ENCODE measurements around the gene TMSB10. TPM values are rescaled to one million over a fixed set of nuclear protein-coding genes. Genes with fewer than 3 reads are reported as not detected.

The TMSB10 gene
- total RNA-seq, 1 experiment from 2014 or later, result 5,246 TPM

- peaks cover 10% of the 10 kb centered on the region for H4K20me1 ChIP-seq (ENCODE audit: low read length)
- H3F3A ChIP-seq (ENCODE audit: low read length, unreplicated experiment), result no peaks in the 10 kb centered on the region
- intact Hi-C loops (cut with micrococcal nuclease), result no loop called here
- no peak overlapping the region for H3K9ac ChIP-seq (ENCODE audit: low read length)
- no peak overlapping the region for H3K4me2 ChIP-seq (ENCODE audit: low read length)
- peaks cover 23% of the 10 kb centered on the region for H3K4me1 ChIP-seq (ENCODE audit: insufficient read depth, low read length)
- no peaks in the 10 kb centered on the region for H3K9me3 ChIP-seq (ENCODE audit: low read length)
- no peak overlapping the region for H3K27ac ChIP-seq (ENCODE audit: low read length)
- ChIA-PET POLR2A (ENCODE audit: unreplicated experiment) (no interaction called here), CTCF (no interaction called here)
- no peak for ATAC-seq
- no peaks in the 10 kb centered on the region for H3K9me2 ChIP-seq (replicated peaks; ENCODE audit: low read length)
- no peak for DNase-seq
- TF ChIP-seq EZH2 (IDR thresholded peaks at IDR 0.05; ENCODE audit: low read length, unreplicated experiment), result no peak
- no peak for TF ChIP-seq EZH2phosphoT487 (IDR thresholded peaks at IDR 0.05; ENCODE audit: borderline replicate concordance, low read length)
- TF ChIP-seq CTCF (conservative IDR thresholded peaks at IDR 0.05; ENCODE audit: low read depth, low read length), result no peak
- BruUV-seq (replicated peaks), result no TSS peak
- peaks cover 14% of the 10 kb centered on the region for H3K79me2 ChIP-seq (ENCODE audit: low read length)
- H2AFZ ChIP-seq (ENCODE audit: low read length), result no peak overlapping the region
- H3K4me3 ChIP-seq (ENCODE audit: low read length), result no peak overlapping the region
- H3K27me3 ChIP-seq (ENCODE audit: low read length), result no peaks in the 10 kb centered on the region
- peaks cover 9% of the 10 kb centered on the region for H3K36me3 ChIP-seq (ENCODE audit: low read depth, low read length)
Measured at GRCh38 chr2:84902526-84902925, 2.9 kb upstream of the TMSB10 start.

- no peaks in the 10 kb centered on the region for H3K27me3 ChIP-seq (ENCODE audit: low read length)
- peak overlapping the region; percentile 86 for H3K4me2 ChIP-seq (ENCODE audit: low read length)
- peaks cover 10% of the 10 kb centered on the region for H4K20me1 ChIP-seq (ENCODE audit: low read length)
- H2AFZ ChIP-seq (ENCODE audit: low read length), result peak overlapping the region; percentile 75; the same call in 1 of the 2 replicates
- no peak overlapping the region for H3K27ac ChIP-seq (ENCODE audit: low read length)
- peak overlapping the region; percentile 83; the same call in 1 of the 2 replicates for H3K4me3 ChIP-seq (ENCODE audit: low read length)
- H3K4me1 ChIP-seq (ENCODE audit: insufficient read depth, low read length), result peaks cover 13% of the 10 kb centered on the region
- TF ChIP-seq EZH2phosphoT487 (IDR thresholded peaks at IDR 0.05; ENCODE audit: borderline replicate concordance, low read length) (no peak), CTCF (conservative IDR thresholded peaks at IDR 0.05; ENCODE audit: low read depth, low read length) (no peak), EZH2 (IDR thresholded peaks at IDR 0.05; ENCODE audit: low read length, unreplicated experiment) (no peak)
- peaks cover 14% of the 10 kb centered on the region for H3K79me2 ChIP-seq (ENCODE audit: low read length)
- ATAC-seq (no peak), DNase-seq (no peak)
- intact Hi-C loops (cut with micrococcal nuclease), result loop anchor here (2.0 kb wide), 1 partner anchor 21 kb away; no protein-coding TSS in a partner anchor
- no peak overlapping the region for H3K9ac ChIP-seq (ENCODE audit: low read length)
- H3K9me3 ChIP-seq (ENCODE audit: low read length), result no peaks in the 10 kb centered on the region
- BruUV-seq (replicated peaks), result no TSS peak
- no peaks in the 10 kb centered on the region for H3F3A ChIP-seq (ENCODE audit: low read length, unreplicated experiment)
- ChIA-PET POLR2A (ENCODE audit: unreplicated experiment) (interaction anchor here (0.7 to 0.8 kb wide), 2 partner anchors 16 to 22 kb away, joined by 3 to 14 read pairs; no protein-coding TSS in a partner anchor), CTCF (interaction anchor here (1.2 kb wide), 1 partner anchor 22 kb away, joined by 6 read pairs; no protein-coding TSS in a partner anchor)
- H3K9me2 ChIP-seq (replicated peaks; ENCODE audit: low read length), result no peaks in the 10 kb centered on the region
- peaks cover 9% of the 10 kb centered on the region for H3K36me3 ChIP-seq (ENCODE audit: low read depth, low read length)
Measured at GRCh38 chr2:84904151-84904550, 1.3 kb upstream of the TMSB10 start.

- peak; percentile 48 for ATAC-seq
- peak overlapping the region; percentile 89 for H2AFZ ChIP-seq (ENCODE audit: low read length)
- peak overlapping the region; percentile 95 for H3K9ac ChIP-seq (ENCODE audit: low read length)
- H3K4me3 ChIP-seq (ENCODE audit: low read length), result peak overlapping the region; percentile 83
- H3K4me2 ChIP-seq (ENCODE audit: low read length), result peak overlapping the region; percentile 86
- no TSS peak for BruUV-seq (replicated peaks)
- no peaks in the 10 kb centered on the region for H3F3A ChIP-seq (ENCODE audit: low read length, unreplicated experiment)
- POLR2A ChIA-PET (ENCODE audit: unreplicated experiment), result interaction anchor here (0.6 to 0.8 kb wide), 3 partner anchors 16 to 197 kb away, joined by 3 to 14 read pairs (median 5); no protein-coding TSS in a partner anchor
- H3K27ac ChIP-seq (ENCODE audit: low read length), result no peak overlapping the region
- peaks cover 13% of the 10 kb centered on the region for H3K4me1 ChIP-seq (ENCODE audit: insufficient read depth, low read length)
- CTCF ChIA-PET, result interaction anchor here (1.2 kb wide), 1 partner anchor 21 kb away, joined by 6 read pairs; no protein-coding TSS in a partner anchor
- intact Hi-C loops (cut with micrococcal nuclease), result loop anchor here (1.0 to 2.0 kb wide), 2 partner anchors 22 kb away; no protein-coding TSS in a partner anchor
- H3K9me3 ChIP-seq (ENCODE audit: low read length), result no peaks in the 10 kb centered on the region
- no peak for TF ChIP-seq CTCF (conservative IDR thresholded peaks at IDR 0.05; ENCODE audit: low read depth, low read length)
- TF ChIP-seq EZH2phosphoT487 (IDR thresholded peaks at IDR 0.05; ENCODE audit: borderline replicate concordance, low read length), result no peak
- no peak for TF ChIP-seq EZH2 (IDR thresholded peaks at IDR 0.05; ENCODE audit: low read length, unreplicated experiment)
- DNase-seq, result peak; percentile 54
- peaks cover 9% of the 10 kb centered on the region for H3K36me3 ChIP-seq (ENCODE audit: low read depth, low read length)
- H3K27me3 ChIP-seq (ENCODE audit: low read length), result no peaks in the 10 kb centered on the region
- H3K9me2 ChIP-seq (replicated peaks; ENCODE audit: low read length), result no peaks in the 10 kb centered on the region
- peaks cover 14% of the 10 kb centered on the region for H3K79me2 ChIP-seq (ENCODE audit: low read length)
- H4K20me1 ChIP-seq (ENCODE audit: low read length), result peaks cover 10% of the 10 kb centered on the region
Measured at GRCh38 chr2:84904717-84905174, 710 bp upstream of the TMSB10 start.

All from PC-3 (cell line).